Prostate gland (tissue), 2 donors: ENCODE measurements around the gene SEC14L1. TPM values are rescaled to one million over a fixed set of nuclear protein-coding genes. Genes with fewer than 3 reads are reported as not detected.

ENCODE experiments used
- DNase-seq: peaks from one replicate; pipeline ENCODE4 v3.0.0-alpha.2; 2019; ENCODE audit warnings: low spot score
- H3K27ac ChIP-seq, 2 donors: fragments of 200-600 bp; sonication (generic); 2 replicates each; pipeline ENCODE4 v1.5.1; 2017 to 2019
- H3K27me3 ChIP-seq: fragments of 200-600 bp; sonication (generic); replicated peaks from 2 replicates; pipeline ENCODE4 v1.5.1; 2019; ENCODE audit not compliant: insufficient read depth
- H3K36me3 ChIP-seq, 2 donors: fragments of 200-600 bp; sonication (generic); 1 replicate in 1 of 2; 2 replicates in 1 of 2; pipeline versions ENCODE4 v1.5.1 to v1.8.1; 2017 to 2019
- H3K4me1 ChIP-seq: fragments of 200-600 bp; sonication (generic); replicated peaks from 2 replicates; pipeline ENCODE4 v1.5.1; 2019
- H3K4me3 ChIP-seq, 2 donors: fragments of 200-600 bp; sonication (generic); 2 replicates each; pipeline ENCODE4 v1.5.1; 2017 to 2019
- H3K9me3 ChIP-seq: fragments of 200-600 bp; sonication (generic); 2 replicates; pipeline ENCODE4 v1.5.1; 2017
- CTCF ChIP-seq, 4 experiments: fragments of 200-600 bp in 2 of 4; fragments of 450-650 bp in 2 of 4; sonication (generic) in 2 of 4; IDR thresholded peaks; 1 replicate in 3 of 4; 2 replicates in 1 of 4; pipeline ENCODE4 v1.5.1; 2016 to 2019; ENCODE audit warnings: antibody characterized with exemption in 4 of 4, mild to moderate bottlenecking in 2 of 4, moderate library complexity in 2 of 4
- POLR2A ChIP-seq: fragments of 450-650 bp; IDR thresholded peaks from one replicate; pipeline ENCODE4 v1.6.1; 2016; ENCODE audit warnings: antibody characterized with exemption, mild to moderate bottlenecking
- POLR2AphosphoS5 ChIP-seq: sonication (generic); formaldehyde crosslinking; IDR thresholded peaks from one replicate; pipeline ENCODE4 v1.6.1; 2017; ENCODE audit warnings: antibody characterized with exemption
- WGBS: methylation state at CpG from one replicate; pipeline ENCODE4 v1.1.5; 2018; 5-methylcytosine and 5-hydroxymethylcytosine counted together
- intact Hi-C: fragments of 100-400 bp; cut with DNase I; formaldehyde crosslinking; loops from one replicate; pipeline ENCODE4 v1.14.2; 2022
- total RNA-seq, 2 donors: library from RNA; depleted of rRNA; stranded (reverse); fragments of >200 nt; gene quantifications; one replicate each; pipeline ENCODE4 v1.1.0, GENCODE V29; 2016

Gene SEC14L1
- total RNA-seq, 2 donors from 2014 or later, result 39.9 to 175 TPM

DNA sequence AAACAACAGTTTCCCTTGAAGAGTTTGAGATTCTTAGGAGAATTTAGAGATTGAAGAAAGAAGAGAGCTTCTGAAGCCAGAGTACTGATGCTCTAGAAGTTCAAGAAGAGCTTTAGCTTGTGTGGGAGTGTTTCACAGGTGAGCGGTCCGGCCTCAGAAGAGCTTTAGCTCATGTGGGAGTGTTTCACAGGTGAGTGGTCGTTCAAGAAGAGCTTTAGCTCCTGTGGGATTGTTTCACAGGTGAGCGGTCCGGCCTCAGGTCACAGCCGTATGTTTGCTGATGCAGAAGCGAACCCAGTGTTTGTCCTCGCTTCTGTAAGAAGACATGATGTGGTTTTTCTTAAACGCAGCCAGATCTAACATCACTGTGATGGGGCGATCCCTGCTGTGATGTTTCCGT lies 76.4 kb downstream of the SEC14L1 start:
- Histone ChIP-seq H3K4me3 (no peak overlapping the region), H3K27me3 (no peaks in the 10 kb centered on the region), H3K9me3 (no peaks in the 10 kb centered on the region), H3K36me3 (peaks cover 13 to 15% of the 10 kb centered on the region in 2 donors), H3K4me1 (no peaks in the 10 kb centered on the region), H3K27ac (no peak overlapping the region)
- TF ChIP-seq POLR2A, result no peak
- TF ChIP-seq CTCF (IDR thresholded peaks at IDR 0.05), result no peak
- intact Hi-C loops, result no loop called here
- WGBS, result 73% methylated on average over 11 of the region's 11 CpGs
- no peak for DNase-seq

DNA sequence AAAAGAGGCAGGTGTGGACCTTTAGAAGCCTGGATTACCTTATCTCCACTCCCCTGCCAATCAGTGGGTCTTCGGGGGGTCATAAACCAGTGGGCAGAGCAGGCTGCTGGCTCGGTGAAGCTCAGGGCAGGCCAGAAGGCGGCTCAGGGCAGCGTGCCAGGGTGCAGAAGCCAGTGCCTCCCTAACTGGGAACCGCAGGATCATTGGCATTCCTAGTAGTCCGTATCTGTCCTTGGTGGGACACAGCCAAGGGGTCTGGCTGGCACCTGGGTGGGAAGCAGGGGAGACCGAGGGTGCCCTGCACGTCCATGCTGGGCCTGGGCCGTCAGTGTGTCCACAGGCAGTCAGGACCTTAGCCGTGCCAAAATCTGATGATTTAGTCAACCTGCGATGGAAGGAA lies 76.8 kb downstream of the SEC14L1 start:
- no peaks in the 10 kb centered on the region for H3K4me1 ChIP-seq
- TF ChIP-seq CTCF (IDR thresholded peaks at IDR 0.05) (no peak), POLR2A (no peak), POLR2AphosphoS5 (no peak)
- H3K36me3 ChIP-seq, result peaks cover 8 to 11% of the 10 kb centered on the region in 2 donors
- no peaks in the 10 kb centered on the region for H3K27me3 ChIP-seq
- DNase-seq, result no peak
- intact Hi-C loops, result no loop called here
- no peak overlapping the region for H3K4me3 ChIP-seq
- no peak overlapping the region for H3K27ac ChIP-seq
- 57% methylated on average over 11 of the region's 11 CpGs for WGBS
- no peaks in the 10 kb centered on the region for H3K9me3 ChIP-seq

- H3K27me3 ChIP-seq, result no peaks in the 10 kb centered on the region
- intact Hi-C loops, result no loop called here
- DNase-seq, result no peak
- no peaks in the 10 kb centered on the region for H3K9me3 ChIP-seq
- no peak for TF ChIP-seq POLR2AphosphoS5
- TF ChIP-seq POLR2A, result no peak
- no peak for TF ChIP-seq CTCF (IDR thresholded peaks at IDR 0.05)
- 81% methylated on average over 10 of the region's 10 CpGs for WGBS
- H3K36me3 ChIP-seq, result peaks cover under 1 to 8% of the 10 kb centered on the region in 2 donors
- H3K4me1 ChIP-seq, result no peaks in the 10 kb centered on the region
- H3K27ac ChIP-seq, result no peak overlapping the region
- no peak overlapping the region for H3K4me3 ChIP-seq
Observed at GRCh38 chr17:77218902-77219301, 78.1 kb downstream of the SEC14L1 start.

DNA sequence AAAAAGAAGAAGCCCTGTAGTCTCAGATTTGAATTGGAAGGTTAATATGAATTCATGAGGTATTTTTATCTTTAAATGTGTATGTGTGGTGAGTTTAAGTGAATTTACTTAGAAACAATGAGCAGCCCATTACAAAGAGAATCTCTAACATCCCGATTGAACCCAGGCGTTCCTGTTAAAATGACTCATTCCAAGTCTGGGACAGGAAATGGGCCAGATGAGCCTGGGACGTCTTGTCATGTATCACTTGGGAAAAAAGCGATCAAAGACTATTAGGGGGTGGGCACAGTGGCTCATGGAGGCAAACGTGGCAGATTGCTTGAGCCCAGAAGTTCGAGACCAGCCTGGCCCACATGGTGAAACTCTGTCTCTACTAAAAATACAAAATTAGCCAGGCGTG lies 81.6 kb downstream of the SEC14L1 start:
- Histone ChIP-seq H3K4me1 (no peaks in the 10 kb centered on the region), H3K36me3 (no peaks in the 10 kb centered on the region), H3K27me3 (no peaks in the 10 kb centered on the region), H3K4me3 (no peak overlapping the region), H3K27ac (no peak overlapping the region), H3K9me3 (no peaks in the 10 kb centered on the region)
- no peak for DNase-seq
- intact Hi-C loops, result no loop called here
- TF ChIP-seq POLR2A, result no peak
- no peak for TF ChIP-seq CTCF (IDR thresholded peaks at IDR 0.05)
- no peak for TF ChIP-seq POLR2AphosphoS5
- WGBS, result 70% methylated on average over 7 of the region's 7 CpGs

DNA sequence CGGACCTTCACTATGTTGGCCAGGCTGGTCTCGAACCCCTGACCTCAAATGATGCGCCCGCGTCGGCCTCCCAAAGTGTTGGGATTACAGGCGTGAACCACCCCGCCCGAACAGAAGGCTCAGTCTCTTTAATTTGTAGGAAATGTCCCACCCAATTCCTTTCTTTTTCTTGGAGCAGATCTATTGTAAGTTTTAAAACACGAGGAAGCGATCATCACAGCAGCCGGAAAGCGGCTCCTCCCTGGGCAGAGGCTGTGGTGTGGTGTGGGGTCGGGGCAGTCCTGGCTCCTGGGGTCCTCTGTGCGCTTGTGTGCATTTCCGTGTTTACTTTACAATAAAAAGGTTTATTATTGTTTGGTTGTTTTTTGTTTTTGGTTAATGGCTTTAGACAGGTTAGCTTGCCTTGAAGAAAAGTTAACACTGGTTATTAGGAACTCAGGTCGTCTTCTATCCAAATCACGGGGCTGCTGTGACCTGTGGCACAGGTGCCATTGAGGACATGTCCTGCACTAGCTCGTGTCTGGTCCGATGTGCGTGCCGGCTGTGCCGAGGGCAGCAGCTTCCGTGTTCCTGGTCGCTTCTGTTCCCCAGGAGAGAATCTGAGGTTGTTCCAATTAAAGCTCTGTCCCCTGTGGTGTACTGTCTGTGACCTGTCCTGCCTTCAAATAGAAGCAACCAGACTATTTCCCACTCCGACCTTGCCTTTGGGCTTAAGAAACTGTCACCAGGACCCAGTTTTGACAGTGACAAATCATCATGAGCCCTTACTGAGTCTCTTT lies 83.1 kb downstream of the SEC14L1 start:
- H3K9me3 ChIP-seq, result no peaks in the 10 kb centered on the region
- H3K4me3 ChIP-seq, result no peak overlapping the region
- TF ChIP-seq POLR2A (no peak), CTCF (IDR thresholded peaks at IDR 0.05) (no peak), POLR2AphosphoS5 (no peak)
- intact Hi-C loops, result no loop called here
- H3K4me1 ChIP-seq, result no peaks in the 10 kb centered on the region
- WGBS, result 69% methylated on average over 26 of the region's 26 CpGs
- no peaks in the 10 kb centered on the region for H3K27me3 ChIP-seq
- H3K27ac ChIP-seq, result peak overlapping the region in 1 of 2 donors; percentile 19
- DNase-seq, result no peak
- H3K36me3 ChIP-seq, result no peaks in the 10 kb centered on the region
